GM21381 (cell line): ENCODE results near the gene USP25.
A peak's percentile ranks its signal among the peaks of the same experiment; 100 is the strongest.

Experiments used
- ATAC-seq: cut with Tn5 transposase; IDR thresholded peaks from one replicate; pipeline ENCODE4 v1.9.1; 2021; ENCODE audit warnings: mild to moderate bottlenecking, moderate library complexity; ENCODE audit not compliant: unreplicated experiment

The USP25 gene

DNA sequence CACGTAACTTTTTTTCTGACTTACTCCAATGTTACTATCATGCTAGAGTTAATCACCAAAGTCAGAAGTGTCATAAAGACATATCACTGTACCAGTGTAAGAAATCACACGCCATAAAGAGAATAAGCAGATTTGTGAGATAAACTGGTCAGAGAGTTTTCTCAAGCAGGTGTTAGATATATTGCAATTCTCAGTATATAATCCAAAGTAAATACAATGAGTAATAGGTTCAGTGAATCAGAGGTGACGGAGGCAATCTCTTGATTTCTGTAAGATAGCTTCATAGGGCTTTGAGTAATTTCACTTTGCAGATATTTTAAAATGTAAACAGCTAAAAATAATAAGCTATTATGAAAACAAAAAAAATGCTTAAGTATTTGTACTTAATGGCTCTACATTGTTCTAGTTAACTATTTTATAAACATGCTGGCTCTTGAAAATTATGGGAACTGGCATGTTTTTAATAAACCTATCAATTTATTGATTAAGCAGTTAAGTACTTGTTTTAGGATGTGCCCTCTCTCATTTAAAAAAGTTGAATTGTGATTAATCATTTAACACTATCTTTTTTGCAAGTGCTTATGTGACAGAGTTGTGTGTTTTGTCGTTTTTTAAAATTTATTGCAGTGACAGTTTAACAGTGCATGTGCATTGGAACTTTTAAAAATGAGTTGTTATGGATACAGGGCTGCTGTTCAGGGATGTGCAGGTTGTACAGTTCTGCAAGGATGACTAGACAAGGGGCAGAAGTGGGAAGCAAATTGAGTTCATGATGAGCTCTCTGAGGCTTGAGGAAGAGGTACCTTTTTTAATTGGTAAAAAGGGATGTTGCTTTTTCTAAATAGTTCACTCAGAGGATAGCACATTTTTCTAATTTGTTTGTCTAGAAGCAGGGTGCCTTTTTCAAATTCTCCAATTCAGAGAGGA lies 119.1 kb downstream of the USP25 start:
- ATAC-seq = no peak

DNA sequence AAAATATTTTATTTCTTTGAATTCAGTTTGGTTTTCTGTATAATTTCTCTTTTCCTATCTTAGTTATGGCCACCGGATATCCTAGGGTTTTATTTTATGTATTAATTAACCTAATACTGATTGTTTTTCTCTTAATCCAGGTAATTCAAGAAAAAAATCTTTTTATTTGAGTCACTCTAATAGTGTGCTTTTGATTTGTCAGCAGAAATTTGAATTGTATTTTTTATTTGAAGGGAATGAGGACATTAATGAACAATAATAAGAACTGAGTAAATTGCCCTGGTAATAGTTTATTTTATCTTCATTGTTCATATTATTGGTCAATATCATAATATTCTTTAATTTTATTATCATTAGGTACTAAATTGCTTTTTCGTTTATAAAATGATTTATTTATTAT lies 120.1 kb downstream of the USP25 start:
- ATAC-seq = no peak

DNA sequence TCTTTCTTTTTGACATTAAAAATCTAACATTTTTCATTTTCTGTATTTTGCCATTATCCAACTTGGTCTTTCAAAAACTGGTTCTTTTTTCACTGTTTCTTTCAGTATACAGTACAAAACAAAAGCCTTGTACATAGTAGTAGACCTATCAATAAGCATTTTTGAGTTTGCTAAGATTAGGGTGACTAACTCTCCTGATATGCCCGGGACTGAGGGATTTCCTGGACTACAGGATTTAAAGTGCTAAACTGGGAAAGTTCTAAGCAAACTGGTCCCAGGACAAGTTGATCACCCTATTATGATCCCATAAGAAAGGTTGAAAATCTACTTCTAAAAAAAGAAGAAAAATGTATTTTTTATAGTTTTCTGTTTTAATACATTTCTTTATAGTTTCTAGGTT lies 120.9 kb downstream of the USP25 start:
- no peak for ATAC-seq

DNA sequence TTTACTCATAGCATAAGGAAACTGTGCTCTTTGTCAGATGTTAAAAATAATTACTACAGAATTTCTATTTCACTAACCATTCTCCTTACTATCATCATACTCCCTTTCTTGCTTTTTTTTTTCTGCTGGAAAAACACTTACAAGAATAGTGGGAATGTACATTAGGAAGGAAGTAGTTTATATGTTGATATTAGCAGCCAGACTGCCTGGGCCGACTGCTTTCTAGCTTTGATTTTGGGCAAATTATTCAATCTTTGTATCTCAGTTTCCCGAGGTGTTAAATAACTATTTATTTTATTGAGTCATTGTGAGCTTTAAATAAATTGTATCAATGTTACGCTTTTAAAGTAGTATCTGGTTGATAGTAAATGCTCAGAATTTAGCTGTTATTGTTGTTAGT lies 122.4 kb downstream of the USP25 start:
- no peak for ATAC-seq

DNA sequence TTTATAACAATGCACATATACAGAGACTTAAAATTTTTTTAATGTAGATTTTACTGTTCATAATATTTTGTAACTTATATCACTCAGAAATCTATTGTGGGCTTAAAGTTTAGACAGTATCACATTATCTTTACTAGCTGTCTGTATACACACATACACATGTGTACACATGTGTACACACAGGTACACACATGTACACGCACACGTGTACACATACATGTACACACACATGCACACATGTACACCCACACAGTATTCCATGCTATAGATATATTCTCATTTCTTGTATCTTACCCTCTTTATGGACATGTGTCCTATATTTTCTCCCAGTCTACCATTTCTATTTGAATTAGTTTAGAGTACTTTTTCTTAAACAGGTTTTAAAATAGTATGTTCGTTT lies 123.3 kb downstream of the USP25 start:
- no peak for ATAC-seq

DNA sequence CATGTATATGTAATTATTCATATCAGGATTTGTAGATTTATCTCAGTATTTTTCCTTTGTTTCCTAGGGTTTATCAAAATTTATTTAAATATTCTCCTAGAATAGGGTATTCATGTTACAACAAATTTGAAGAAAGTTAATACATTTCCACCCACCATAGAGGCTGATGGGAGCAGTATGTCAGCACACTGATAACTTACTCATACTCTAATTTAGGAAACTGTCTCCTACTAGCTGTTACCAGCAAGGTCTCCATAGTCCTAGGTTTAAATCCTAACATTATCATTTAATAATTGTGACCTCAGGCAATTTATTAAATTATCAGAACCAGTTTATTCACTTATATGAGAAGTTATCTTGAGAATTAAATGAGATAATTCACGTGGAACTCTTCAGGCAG lies 127.0 kb downstream of the USP25 start:
- ATAC-seq = no peak

DNA sequence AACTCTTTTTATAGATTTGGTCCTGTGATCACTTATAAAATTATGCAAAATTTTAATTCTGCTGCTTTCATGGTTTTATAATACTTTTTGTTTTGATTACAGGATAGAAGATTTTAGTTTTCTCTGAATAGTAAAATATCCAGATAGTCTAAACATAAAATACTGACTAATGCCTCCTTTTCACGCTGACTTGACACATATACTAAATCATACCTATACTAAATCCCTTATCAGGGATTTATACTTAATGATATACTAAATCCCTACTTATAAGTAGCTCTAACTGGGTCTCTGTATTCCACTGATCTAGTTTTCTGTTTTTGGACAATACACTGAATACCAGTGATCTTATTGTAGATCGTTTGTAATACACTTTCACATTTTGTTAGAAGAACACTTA lies 128.0 kb downstream of the USP25 start:
- ATAC-seq = no peak

DNA sequence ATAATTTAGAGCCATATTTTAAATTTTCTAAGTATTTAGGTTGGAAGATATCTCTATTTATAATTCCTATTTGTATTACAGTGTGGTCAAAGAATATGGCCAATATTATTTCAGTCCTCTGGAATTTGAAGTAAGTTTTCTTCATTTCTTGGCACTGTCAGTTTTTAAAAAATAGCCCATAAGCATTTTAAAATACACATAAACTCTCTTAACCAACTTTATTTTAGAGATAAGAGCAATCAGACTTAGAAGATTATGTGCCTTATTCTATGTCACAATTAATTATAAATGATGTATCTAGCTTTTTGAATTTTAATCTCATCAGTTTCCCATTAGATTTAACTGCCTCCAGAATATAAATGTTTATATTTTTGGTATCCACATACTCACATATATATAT lies 130.8 kb downstream of the USP25 start:
- no peak for ATAC-seq

DNA sequence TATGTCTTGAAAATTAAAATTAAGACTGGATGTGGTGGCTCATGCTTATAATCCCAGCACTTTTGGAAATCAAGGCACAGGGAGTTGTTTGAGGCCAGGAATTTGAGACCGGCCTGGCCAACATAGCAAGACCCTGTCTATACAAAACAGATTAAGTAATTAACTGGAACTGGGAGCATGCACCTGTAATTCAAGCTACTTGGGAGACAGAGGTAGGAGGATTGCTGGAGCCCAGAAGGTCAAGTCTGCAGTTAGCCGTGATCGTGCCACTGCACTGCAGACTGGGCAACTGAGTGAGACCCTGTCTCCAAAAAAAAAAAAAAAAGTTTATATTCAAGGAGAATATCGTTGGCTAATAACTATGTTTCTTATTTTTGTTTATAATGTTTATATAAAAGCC lies 139.2 kb downstream of the USP25 start:
- no peak for ATAC-seq

DNA sequence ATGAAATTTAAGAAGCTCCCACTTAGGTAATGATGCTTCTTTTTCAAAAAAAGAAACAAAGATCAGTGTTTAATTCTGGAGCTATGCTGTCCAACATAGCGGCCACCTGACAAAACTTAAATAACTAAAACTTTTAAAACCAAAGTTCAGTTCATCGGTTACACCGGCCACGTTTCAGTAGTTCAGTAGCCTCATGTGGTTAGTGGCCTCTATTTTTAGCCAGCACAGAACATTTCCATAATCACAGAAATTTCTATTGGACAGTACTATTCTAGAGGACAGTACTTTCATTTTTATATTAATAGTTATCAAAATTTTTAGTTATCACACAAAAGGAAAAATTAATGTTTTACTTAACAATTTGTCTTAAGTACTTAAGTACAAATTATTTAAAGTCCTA lies 141.0 kb downstream of the USP25 start:
- ATAC-seq = peak; percentile 69

DNA sequence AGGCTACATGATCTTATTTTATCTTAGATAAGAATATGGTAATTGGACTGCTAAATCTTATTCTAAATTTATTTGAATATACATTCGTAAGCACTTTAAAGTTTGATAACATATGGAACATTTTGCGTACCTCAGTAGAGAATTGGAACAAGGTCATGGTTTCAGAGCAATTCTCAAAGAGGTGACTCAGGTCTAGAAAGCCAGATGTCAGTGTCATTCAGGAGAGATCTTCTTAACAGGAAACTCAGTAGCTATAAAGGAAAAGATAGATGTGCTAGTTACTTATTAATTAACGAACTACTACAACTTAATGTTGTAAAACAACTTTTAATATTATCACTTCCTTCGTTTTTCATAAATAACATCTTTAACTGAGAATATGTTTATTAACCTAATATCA lies 142.5 kb downstream of the USP25 start:
- no peak for ATAC-seq

DNA sequence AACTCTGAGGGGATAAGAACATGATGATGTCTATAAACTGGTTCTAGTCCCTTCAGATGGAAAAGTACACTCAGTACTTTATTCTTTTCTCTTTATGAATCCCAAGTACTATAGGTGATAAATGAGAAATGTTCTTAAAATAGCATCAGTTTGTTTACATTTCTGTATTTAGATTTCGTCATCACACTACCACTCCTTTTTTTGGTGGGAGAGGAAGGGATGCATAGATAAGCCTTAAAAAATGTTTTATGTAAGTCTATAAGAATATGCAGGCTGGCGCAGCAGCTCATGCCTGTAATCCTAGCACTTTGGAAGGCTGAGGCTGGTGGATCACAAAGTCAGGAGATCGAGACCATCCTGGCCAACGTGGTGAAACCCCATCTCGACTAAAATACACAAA lies 144.8 kb downstream of the USP25 start:
- ATAC-seq = no peak

DNA sequence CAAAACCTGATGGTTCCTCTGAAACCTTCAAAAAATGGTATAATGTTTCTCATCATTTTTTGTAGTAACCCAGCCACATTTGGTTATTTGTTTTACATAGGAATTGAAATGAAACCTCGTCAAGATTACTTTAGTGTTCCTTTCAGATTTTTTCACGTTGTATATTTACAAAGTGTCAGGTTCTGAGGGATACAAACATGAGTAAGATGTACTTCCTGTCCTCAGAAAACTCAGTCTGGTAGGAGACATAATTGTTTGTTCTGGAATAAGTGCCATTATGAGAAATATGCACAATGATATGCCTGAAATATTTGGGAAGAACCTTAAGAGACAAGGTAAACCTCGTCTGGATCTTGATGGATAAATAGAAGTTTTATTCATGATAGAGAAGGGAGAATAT lies 145.5 kb downstream of the USP25 start:
- no peak for ATAC-seq

DNA sequence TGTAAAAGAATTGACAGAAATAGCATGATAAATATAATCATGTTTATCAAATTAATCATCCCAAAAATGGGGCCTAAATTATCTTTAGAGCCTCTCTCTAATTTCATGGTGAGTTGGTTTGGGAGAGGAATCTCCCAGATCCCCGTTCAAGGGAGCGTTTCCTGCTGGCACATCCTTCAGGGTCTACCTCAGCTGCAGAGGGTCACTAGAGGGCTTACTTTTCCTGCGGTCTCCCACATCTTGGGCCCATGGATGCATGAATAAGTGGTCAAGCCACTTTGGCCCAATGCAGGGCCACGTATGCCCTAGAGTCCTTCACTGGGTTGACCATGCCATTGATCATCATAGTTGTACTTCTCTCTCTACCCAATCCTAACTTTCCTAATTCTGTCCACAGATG lies 164.1 kb downstream of the USP25 start:
- ATAC-seq = no peak

DNA sequence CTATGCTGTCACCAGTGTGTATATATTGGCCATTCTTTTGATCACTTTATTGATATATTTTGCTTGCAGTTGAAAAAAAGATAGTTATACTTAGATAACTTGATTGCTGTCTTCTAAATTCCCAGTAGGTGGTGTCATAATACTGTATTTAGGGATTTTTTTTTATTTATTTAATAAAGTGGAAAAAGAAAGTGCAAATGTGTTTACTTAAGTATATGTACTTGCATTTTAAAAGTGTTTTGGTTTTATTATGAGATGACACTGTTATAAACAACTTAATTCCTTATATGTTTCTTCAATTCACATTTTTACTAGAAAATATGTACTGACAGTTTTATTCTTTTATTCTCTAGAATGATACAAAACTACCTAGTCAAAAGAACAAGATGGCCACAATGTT lies 164.8 kb downstream of the USP25 start:
- ATAC-seq = no peak

DNA sequence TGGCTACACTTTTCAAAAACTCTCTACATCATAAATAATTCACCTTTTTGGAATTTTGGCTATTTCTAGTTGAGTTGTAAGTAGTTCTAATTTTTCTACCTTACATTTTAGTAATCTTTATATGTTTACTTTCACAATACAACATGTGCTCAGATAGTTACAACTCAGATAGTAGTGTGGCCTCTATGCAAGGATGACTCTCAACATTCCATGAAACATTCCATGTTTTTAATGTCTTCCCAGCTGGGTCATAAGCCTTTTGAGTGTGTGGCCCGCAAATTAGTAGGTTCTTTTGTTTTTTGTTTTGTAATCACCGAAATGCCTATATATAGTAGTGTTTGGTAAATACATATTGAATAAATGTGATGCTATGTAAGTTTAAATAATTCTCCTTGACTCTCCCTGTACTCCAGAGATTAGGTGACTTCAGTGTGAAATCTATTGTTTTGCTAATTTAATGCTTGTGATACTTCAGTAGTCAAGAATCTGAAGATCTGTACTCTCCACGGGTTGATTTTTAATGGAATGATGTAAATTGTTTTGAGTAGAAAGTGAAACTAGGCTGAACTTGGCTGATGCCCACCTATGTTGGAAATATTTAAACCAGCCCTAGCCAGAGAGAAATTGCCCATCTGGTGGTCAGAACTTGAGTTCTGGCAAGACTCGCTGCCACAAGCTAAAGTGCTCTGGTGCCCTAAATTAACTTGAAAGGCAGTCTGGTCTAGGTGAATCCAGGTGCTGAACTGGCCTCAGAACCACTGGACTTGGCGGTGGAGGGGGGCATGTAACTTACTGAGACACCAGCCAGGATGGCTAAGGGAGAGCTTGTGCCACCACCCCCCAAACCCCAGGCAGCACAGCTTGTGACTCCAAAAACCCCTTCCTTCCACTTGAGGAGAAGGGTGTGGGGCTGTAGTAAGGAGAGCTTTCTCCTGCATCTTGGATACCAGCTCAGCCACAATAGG lies 165.6 kb downstream of the USP25 start:
- no peak for ATAC-seq

DNA sequence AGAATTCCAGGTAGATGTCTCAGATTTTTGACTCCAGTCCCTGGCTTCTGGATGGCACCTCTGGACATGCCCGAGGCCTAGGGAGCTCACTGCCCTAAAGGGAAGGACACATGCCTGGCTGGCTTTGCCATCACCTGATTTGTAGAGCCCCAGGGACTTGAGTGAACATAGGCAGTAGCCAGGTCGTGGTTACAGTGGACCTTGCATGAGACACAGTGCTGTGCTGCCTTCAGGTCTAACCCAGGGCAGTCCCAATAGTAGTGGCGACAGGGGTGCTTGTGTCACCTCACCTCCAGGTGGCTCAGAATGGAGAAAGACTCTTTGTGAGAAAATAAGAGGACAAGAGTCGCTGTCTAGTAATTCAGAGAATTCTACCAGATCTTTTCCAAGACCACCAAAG lies 166.7 kb downstream of the USP25 start:
- no peak for ATAC-seq

DNA sequence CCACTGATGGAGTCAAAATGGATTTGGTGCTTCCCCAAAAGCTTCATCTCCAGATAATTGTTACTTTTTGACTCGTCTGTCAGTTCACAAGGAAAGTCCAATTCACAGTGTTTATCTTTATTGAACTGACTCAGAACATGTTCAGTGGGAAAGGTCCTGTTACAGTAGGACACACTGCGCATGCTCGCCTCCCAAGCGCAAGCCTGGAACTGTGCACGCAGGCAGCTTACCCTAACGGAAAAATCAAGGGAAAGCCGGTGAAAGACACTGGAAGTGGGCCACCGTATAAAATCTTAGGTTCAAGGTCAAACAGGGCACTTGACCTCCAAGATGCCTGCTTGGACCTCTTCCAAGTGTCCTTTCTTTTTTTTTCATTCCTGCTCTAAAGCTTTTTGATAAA lies 174.6 kb downstream of the USP25 start:
- no peak for ATAC-seq

DNA sequence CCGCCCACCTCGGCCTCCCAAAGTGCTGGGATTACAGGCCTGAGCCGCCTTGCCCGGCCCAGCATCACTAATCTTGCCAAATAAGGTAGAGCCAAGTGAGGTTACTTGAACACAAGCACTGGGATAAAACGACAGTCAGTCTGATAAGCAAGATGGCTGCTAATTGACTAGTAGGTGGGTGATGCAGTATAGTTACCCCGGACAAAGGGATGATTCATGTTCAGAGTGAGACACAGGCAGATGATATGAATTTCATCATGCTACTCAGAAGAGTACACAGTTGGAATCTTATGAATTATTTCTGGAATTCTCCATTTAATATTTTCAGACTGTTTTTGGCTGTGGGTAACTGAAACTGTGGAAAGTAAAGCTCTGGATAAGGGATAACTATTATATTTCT lies 178.4 kb downstream of the USP25 start:
- no peak for ATAC-seq

DNA sequence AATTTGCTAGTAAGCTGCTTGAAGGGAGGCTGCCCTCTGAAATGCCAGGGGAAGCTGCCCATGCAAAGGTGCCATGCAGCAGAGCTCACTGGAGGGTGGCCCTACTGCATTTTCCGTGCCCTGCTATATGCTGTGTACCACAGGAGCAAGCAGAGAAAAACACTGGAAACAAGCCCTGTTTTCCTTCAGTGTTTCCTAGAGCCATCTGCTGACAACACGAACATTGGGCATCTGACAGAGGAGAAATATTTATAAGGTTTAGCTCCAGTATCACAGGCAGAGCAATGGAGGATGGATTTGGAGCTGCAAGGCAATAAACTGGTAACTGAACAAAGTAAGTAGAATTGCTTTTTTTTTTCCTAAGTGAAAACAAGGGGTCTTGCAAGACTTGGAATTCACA lies 198.4 kb downstream of the USP25 start:
- no peak for ATAC-seq

DNA sequence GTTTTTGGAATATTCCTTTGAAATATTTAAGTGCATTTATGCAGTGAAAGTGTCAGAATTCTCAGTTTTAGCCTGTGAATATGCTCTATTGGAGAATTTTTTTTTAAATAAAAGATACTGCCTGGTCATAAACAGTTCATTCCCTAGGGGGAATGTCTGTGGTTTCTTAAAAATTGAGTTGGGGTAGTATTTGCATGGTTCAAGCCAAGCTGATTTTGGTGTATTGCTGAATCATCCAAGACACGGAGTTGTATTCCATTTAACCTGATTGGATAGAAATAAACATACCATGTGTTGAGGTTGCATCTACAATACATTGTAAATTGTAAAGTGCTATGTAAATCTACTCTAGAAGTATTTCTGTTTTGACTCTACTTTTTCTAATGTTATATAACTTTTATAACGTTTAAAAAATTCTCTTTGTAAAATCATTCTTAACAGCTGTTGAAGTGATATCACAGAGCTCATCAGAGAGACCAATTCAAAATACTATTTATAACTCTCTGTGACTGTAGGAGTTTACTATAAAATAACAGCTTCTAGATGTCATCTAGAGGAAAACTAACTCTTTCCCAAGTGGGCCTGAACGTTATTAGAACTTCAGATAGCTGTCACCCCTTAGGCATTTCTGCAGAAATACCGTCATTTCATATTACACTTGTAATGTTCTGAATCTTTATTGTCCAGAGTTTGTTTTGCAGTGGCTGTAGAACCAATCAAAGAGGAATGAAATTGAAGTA lies 199.1 kb downstream of the USP25 start:
- ATAC-seq = no peak
